22Rv1 (cell line): Measurements from ENCODE around the gene CCDC142.

Source experiments
- H3K27ac ChIP-seq: fragments of 450-650 bp; 2 replicates; pipeline ENCODE4 v1.5.1; 2017
- CTCF ChIP-seq: fragments of 450-650 bp; IDR thresholded peaks from 2 replicates; pipeline ENCODE4 v1.5.1; 2017; ENCODE audit warnings: mild to moderate bottlenecking
- ZFX ChIP-seq: fragments of 450-650 bp; IDR thresholded peaks from 2 replicates; pipeline ENCODE4 v1.6.1; 2017; ENCODE audit warnings: antibody characterized with exemption, borderline replicate concordance

The CCDC142 gene

GRCh38 chr2:74512744-74513604 lies 30.2 kb upstream of the CCDC142 start:
- TF ChIP-seq ZFX (no peak), CTCF (no peak)
- peak overlapping the region; percentile 44 for H3K27ac ChIP-seq

- TF ChIP-seq CTCF, result no peak
- TF ChIP-seq ZFX, result no peak
- H3K27ac ChIP-seq, result no peak overlapping the region
Observed at GRCh38 chr2:74511104-74511989, 28.5 kb upstream of the CCDC142 start.

GRCh38 chr2:74510272-74510671 lies 27.5 kb upstream of the CCDC142 start:
- no peak overlapping the region for H3K27ac ChIP-seq
- no peak for TF ChIP-seq CTCF
- no peak for TF ChIP-seq ZFX

GRCh38 chr2:74507926-74508520 lies 25.2 kb upstream of the CCDC142 start:
- no peak for TF ChIP-seq CTCF
- no peak for TF ChIP-seq ZFX

GRCh38 chr2:74507145-74507925 lies 24.5 kb upstream of the CCDC142 start, which contains the start of gene PCGF1:
Gene PCGF1, minus strand, starts transcription at chr2:74507695. Its CDS starts 27 bp downstream, at chr2:74507668.
- TF ChIP-seq CTCF, result no peak

More at GRCh38 chr2:74507926-74508520, 25.2 kb upstream of the CCDC142 start:
- H3K27ac ChIP-seq, result peak overlapping the region; percentile 97

GRCh38 chr2:74505448-74506246 lies 22.8 kb upstream of the CCDC142 start:
- TF ChIP-seq ZFX (no peak), CTCF (no peak)
- H3K27ac ChIP-seq, result peak overlapping the region; percentile 97

More at GRCh38 chr2:74507145-74507925, 24.5 kb upstream of the CCDC142 start, which contains the start of gene PCGF1:
- H3K27ac ChIP-seq, result peak within 1 kb of the TSS; percentile 97
